Smooth muscle cell (in vitro differentiated cells): ENCODE data around the gene GCH1. TPM values are rescaled to one million over a fixed set of nuclear protein-coding genes. Genes with fewer than 3 reads are reported as not detected.
"Not testable (repeated sequence)": the region's sequence is repeated elsewhere in the genome, so short reads cannot be mapped to it uniquely, and the experiment has no call there.

Experiments
- DNase-seq: peaks from one replicate; lab custom pipeline; 2025; ENCODE audit not compliant: unreplicated experiment; lab: John Stamatoyannopoulos, UW
- H2AFZ ChIP-seq: fragments of 200-600 bp; sonication (generic); 2 replicates; pipeline ENCODE4 v1.6.0; 2016; ENCODE audit warnings: antibody characterized with exemption, low read depth, mild to moderate bottlenecking
- H3F3A ChIP-seq: fragments of 200-600 bp; sonication (generic); 2 replicates; pipeline ENCODE4 v1.6.0; 2017; ENCODE audit warnings: antibody characterized with exemption, low read depth
- H3K27ac ChIP-seq: fragments of 200-600 bp; sonication (generic); 2 replicates; pipeline ENCODE4 v1.5.1; 2016; ENCODE audit warnings: low read depth, mild to moderate bottlenecking
- H3K27me3 ChIP-seq: fragments of 200-600 bp; sonication (generic); 2 replicates; pipeline ENCODE4 v1.6.1; 2016; ENCODE audit warnings: low read depth, mild to moderate bottlenecking
- H3K36me3 ChIP-seq: fragments of 200-600 bp; sonication (generic); 2 replicates; pipeline ENCODE4 v1.5.1; 2016; ENCODE audit warnings: low read depth
- H3K4me1 ChIP-seq: fragments of 200-600 bp; sonication (generic); 2 replicates; pipeline ENCODE4 v1.5.1; 2016; ENCODE audit warnings: low read depth
- H3K4me2 ChIP-seq: fragments of 200-600 bp; sonication (generic); 2 replicates; pipeline ENCODE4 v1.6.0; 2016; ENCODE audit warnings: mild to moderate bottlenecking
- H3K4me3 ChIP-seq: fragments of 200-600 bp; sonication (generic); 2 replicates; pipeline ENCODE4 v1.5.1; 2016; ENCODE audit warnings: mild to moderate bottlenecking
- H3K79me2 ChIP-seq: fragments of 200-600 bp; sonication (generic); 2 replicates; pipeline ENCODE4 v1.6.0; 2016; ENCODE audit warnings: low read depth, mild to moderate bottlenecking
- H3K9ac ChIP-seq: fragments of 200-600 bp; sonication (generic); 2 replicates; pipeline ENCODE4 v1.6.0; 2016; ENCODE audit warnings: low read depth
- H3K9me3 ChIP-seq: fragments of 200-600 bp; sonication (generic); replicated peaks from 2 replicates; pipeline ENCODE4 v1.5.1; 2016; ENCODE audit warnings: low read depth
- H4K20me1 ChIP-seq: fragments of 200-600 bp; sonication (generic); 2 replicates; pipeline ENCODE4 v1.6.0; 2016; ENCODE audit warnings: low read depth
- CTCF ChIP-seq: fragments of 200-600 bp; sonication (generic); IDR thresholded peaks from 2 replicates; pipeline ENCODE4 v1.5.1; 2017; ENCODE audit warnings: borderline replicate concordance, mild to moderate bottlenecking, antibody characterized with exemption; ENCODE audit not compliant: insufficient read depth, poor library complexity, severe bottlenecking
- WGBS: methylation state at CpG from one replicate; pipeline ENCODE4 v1.1.7; 2016; ENCODE audit warnings: low lambda C conversion rate; 5-methylcytosine and 5-hydroxymethylcytosine counted together
- polyA plus RNA-seq: library from polyadenylated mRNA; unstranded; fragments of >200 nt; fragmentation: Nextera tagmentation; extraction: Ambion mirVana; gene quantifications from 2 replicates; pipeline ENCODE4 v1.2.1, GENCODE V29; 2016
- total RNA-seq: library from RNA; depleted of rRNA; stranded (reverse); fragments of >200 nt; gene quantifications from 2 replicates; pipeline ENCODE4 v1.2.3, GENCODE V29; 2014

GCH1 gene
- total and polyA plus RNA-seq, 2 experiments from 2014 or later, result 0.70 to 2.1 TPM

DNA sequence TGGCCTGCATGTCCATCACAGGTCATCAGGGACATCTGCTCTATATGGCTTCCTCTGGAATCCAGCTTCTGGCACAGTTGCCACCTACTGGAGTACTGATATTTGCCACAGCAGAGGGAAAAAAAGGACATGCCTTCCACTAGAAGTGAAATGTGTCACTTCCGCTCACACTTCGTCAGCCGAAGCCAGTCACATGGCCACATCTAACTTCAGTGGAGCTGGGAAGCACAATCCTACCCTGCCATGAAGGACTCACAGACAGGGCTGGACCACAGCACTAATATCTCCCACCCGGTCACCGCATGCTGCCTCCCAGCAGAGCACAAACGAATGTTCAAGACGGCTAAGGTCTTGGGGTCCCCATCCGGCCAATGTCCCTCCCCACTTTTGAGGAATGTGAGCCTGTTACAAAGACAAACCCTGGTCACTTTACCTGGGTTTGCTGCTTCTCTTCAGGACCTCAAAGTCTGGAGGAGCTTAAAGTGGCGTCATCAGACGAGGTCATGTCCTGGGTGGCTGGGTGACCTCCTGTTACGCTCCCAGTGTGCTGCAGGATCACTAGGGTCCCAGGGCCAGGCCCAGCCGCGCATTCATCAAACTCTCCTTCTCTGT, 98.6 kb downstream of the GCH1 start:
- DNase-seq, result no peak
- Histone ChIP-seq H3K27me3 (no peaks in the 10 kb centered on the region), H3K4me3 (no peak overlapping the region), H3K9me3 (no peaks in the 10 kb centered on the region), H2AFZ (no peak overlapping the region), H3K4me2 (no peak overlapping the region), H3K79me2 (no peaks in the 10 kb centered on the region), H3K4me1 (no peaks in the 10 kb centered on the region), H3K27ac (no peak overlapping the region), H3K36me3 (no peaks in the 10 kb centered on the region), H3K9ac (no peak overlapping the region), H4K20me1 (no peaks in the 10 kb centered on the region), H3F3A (no peaks in the 10 kb centered on the region)
- 87% methylated on average over 13 of the region's 13 CpGs for WGBS
- TF ChIP-seq CTCF, result no peak

DNA sequence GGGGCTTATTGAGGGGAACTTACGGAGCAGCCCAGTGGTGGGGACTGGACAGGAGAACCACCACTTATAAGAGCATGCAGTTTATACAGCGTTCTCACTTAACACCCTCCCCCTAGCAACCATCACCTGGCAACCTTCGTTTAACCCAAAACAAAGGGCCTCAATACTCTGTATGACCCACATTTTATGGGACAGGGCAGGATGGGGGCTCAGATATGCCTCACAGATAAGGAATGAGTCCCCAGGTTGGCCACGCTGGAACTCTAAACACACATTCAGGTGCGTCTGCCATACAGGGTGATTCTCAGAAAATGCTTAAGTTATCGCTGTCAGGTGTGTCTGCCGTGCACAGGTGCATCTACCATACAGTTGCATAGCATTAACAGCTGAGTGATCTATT, 99.2 kb downstream of the GCH1 start:
- Histone ChIP-seq H3K27ac (no peak overlapping the region), H3F3A (no peaks in the 10 kb centered on the region), H3K4me1 (no peaks in the 10 kb centered on the region), H3K36me3 (no peaks in the 10 kb centered on the region), H3K79me2 (no peaks in the 10 kb centered on the region), H3K9ac (no peak overlapping the region), H3K4me2 (no peak overlapping the region), H4K20me1 (no peaks in the 10 kb centered on the region), H3K9me3 (no peaks in the 10 kb centered on the region), H3K4me3 (no peak overlapping the region), H3K27me3 (no peaks in the 10 kb centered on the region), H2AFZ (no peak overlapping the region)
- no peak for DNase-seq
- whole genome bisulfite sequencing, result 86% methylated on average over 7 of the region's 7 CpGs
- no peak for TF ChIP-seq CTCF

DNA sequence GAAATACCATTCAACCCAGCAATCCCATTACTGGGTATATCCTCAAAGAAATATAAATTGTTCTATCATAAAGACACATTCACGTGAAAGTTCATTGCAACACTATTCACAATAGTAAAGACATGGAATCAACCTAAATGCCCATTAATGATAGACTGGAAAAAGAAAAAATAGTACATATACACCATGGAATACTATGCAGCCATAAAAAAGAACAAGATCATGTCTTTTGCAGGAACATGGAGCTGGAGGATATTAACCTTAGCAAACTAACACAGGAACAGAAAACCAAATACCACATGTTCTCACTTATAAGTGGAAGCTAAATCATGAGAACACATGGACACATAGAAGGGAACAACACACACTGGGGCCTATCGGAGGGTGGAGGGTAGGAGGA, 101.1 kb downstream of the GCH1 start:
- not testable (repeated sequence) for H3K4me2 ChIP-seq, H3K9ac ChIP-seq, H4K20me1 ChIP-seq, H3K27ac ChIP-seq, H3K79me2 ChIP-seq, H3K27me3 ChIP-seq, DNase-seq, H3K4me1 ChIP-seq, H3K36me3 ChIP-seq, H3F3A ChIP-seq, H2AFZ ChIP-seq, H3K4me3 ChIP-seq, H3K9me3 ChIP-seq
- WGBS, result 98% methylated on average over 2 of the region's 2 CpGs

- Histone ChIP-seq H3K79me2 (no peaks in the 10 kb centered on the region), H3F3A (no peaks in the 10 kb centered on the region), H3K27ac (no peak overlapping the region), H4K20me1 (no peaks in the 10 kb centered on the region), H3K9ac (no peak overlapping the region), H3K4me1 (no peaks in the 10 kb centered on the region), H3K4me2 (no peak overlapping the region), H3K27me3 (no peaks in the 10 kb centered on the region), H2AFZ (no peak overlapping the region), H3K36me3 (no peaks in the 10 kb centered on the region), H3K9me3 (no peaks in the 10 kb centered on the region), H3K4me3 (no peak overlapping the region)
- DNase-seq, result no peak
- 75% methylated on average over 9 of the region's 9 CpGs for WGBS
- TF ChIP-seq CTCF, result no peak
These were observed 104.0 kb downstream of the GCH1 start for GRCh38 chr14:54798465-54799124.
